ENCODE measurements around the gene SETD3.

DNA sequence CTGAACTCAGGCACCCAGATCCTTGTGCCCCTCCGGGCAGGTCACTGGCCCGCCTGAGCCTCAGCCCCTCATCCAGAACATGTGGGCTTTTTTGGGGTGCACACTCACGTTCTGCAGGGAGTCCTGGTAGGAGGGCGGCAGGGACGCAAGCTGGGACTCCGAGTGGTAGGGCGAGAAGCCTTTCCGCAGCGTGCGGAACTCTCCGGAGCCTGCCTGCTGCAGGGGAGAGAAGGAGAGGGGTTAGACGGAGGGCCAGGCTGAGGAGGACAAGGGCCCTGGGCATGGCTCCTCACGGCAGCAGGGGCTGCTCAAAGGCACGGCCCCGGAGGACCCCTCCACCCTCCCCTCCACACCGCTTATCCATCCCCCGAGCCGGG, 41.4 kb upstream of the SETD3 start:
- TF ChIP-seq, protein P1, sequence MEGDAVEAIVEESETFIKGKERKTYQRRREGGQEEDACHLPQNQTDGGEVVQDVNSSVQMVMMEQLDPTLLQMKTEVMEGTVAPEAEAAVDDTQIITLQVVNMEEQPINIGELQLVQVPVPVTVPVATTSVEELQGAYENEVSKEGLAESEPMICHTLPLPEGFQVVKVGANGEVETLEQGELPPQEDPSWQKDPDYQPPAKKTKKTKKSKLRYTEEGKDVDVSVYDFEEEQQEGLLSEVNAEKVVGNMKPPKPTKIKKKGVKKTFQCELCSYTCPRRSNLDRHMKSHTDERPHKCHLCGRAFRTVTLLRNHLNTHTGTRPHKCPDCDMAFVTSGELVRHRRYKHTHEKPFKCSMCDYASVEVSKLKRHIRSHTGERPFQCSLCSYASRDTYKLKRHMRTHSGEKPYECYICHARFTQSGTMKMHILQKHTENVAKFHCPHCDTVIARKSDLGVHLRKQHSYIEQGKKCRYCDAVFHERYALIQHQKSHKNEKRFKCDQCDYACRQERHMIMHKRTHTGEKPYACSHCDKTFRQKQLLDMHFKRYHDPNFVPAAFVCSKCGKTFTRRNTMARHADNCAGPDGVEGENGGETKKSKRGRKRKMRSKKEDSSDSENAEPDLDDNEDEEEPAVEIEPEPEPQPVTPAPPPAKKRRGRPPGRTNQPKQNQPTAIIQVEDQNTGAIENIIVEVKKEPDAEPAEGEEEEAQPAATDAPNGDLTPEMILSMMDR (conservative IDR thresholded peaks at IDR 0.05 in 1 of 2, IDR thresholded peaks at IDR 0.05 in 1 of 2; ENCODE audit: low read depth in 1 of 2, low read length in 2 of 2), result no peak
- TF ChIP-seq EZH2 (IDR thresholded peaks at IDR 0.05; ENCODE audit: low read length, missing control alignments), result no peak
